ENCODE measurements around the gene ADAMTSL1.

The ADAMTSL1 gene

GRCh38 chr9:18504707-18505106 lies 30.8 kb downstream of the ADAMTSL1 start:
- no peak for DNase-seq

GRCh38 chr9:18507151-18507550 lies 33.2 kb downstream of the ADAMTSL1 start:
- DNase-seq: no peak

GRCh38 chr9:18516514-18516913 lies 42.6 kb downstream of the ADAMTSL1 start:
- no peak for DNase-seq

- DNase-seq: no peak
Measured at GRCh38 chr9:18516965-18517364, 43.0 kb downstream of the ADAMTSL1 start.

- no peak for DNase-seq
Measured at GRCh38 chr9:18520416-18521047, 46.6 kb downstream of the ADAMTSL1 start.

GRCh38 chr9:18526685-18527084 lies 52.7 kb downstream of the ADAMTSL1 start:
- no peak for DNase-seq

GRCh38 chr9:18531136-18532065 lies 57.4 kb downstream of the ADAMTSL1 start:
- DNase-seq: no peak

- no peak for DNase-seq
Measured at GRCh38 chr9:18534611-18535010, 60.7 kb downstream of the ADAMTSL1 start.

GRCh38 chr9:18536554-18536953 lies 62.6 kb downstream of the ADAMTSL1 start:
- DNase-seq: no peak

- DNase-seq: no peak
Measured at GRCh38 chr9:18539203-18539693, 65.3 kb downstream of the ADAMTSL1 start.

- no peak for DNase-seq
Measured at GRCh38 chr9:18542837-18543405, 69.0 kb downstream of the ADAMTSL1 start.

GRCh38 chr9:18543406-18544192 lies 69.6 kb downstream of the ADAMTSL1 start:
- no peak for DNase-seq

GRCh38 chr9:18544456-18544855 lies 70.5 kb downstream of the ADAMTSL1 start:
- DNase-seq: no peak

- DNase-seq: no peak
Measured at GRCh38 chr9:18545636-18546360, 71.8 kb downstream of the ADAMTSL1 start.

- DNase-seq: no peak
Measured at GRCh38 chr9:18548456-18548855, 74.5 kb downstream of the ADAMTSL1 start.

- DNase-seq: no peak
Measured at GRCh38 chr9:18549772-18550171, 75.8 kb downstream of the ADAMTSL1 start.

- no peak for DNase-seq
Measured at GRCh38 chr9:18550286-18550685, 76.3 kb downstream of the ADAMTSL1 start.

- DNase-seq: no peak
Measured at GRCh38 chr9:18554244-18554643, 80.3 kb downstream of the ADAMTSL1 start.

GRCh38 chr9:18555105-18555883 lies 81.3 kb downstream of the ADAMTSL1 start:
- DNase-seq: no peak

GRCh38 chr9:18564018-18564880 lies 90.3 kb downstream of the ADAMTSL1 start:
- no peak for DNase-seq

Data from T1000 (cell line).